Globus pallidus (tissue), 1 donor: Measurements from ENCODE around the gene CSF1R.

Experiments
- DNase-seq: peaks from one replicate; pipeline ENCODE4 v3.0.0-alpha.2; 2015; ENCODE audit warnings: low spot score

The CSF1R gene

GRCh38 chr5:150024346-150024984 is 61.9 kb downstream of the CSF1R start:
- DNase-seq: no peak

DNA sequence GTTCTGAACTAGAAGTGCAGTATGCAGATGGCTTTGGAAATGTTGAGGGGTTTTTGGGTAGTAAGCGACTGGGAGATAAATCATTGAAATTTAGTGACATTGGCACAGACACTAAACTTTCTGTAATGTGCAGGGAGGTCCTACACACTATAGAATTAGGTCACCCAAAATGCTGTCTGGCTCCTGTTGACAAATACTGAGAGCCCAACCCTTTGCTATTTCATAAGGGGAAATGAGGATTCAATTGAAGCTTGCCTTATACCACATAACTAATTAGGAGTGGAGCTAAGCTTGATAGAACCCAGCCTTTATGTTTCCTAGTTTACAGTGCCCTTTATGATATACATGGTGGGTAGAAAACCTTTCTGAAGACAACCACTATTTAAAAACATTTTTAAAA is 63.2 kb downstream of the CSF1R start:
- DNase-seq: no peak

DNA sequence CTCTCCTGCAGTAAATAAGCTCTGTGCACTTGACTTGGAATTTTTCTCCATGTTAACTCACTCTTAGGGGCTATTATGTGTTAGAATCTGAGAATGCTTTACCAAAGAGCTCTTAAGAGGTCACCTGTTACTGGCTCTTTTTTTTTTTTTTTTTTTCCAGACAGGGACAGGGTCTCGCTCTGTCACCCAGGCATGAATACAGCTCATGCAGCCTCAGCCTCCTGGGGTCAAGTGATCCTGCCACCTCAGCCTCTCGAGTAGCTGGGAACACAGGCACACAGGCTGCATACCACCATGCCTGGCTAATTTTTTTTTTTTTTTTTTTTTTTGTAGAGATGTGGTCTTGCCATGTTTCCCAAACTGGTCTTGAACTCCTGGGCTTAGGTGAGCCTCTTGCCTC is 63.7 kb downstream of the CSF1R start:
- no peak for DNase-seq

GRCh38 chr5:150022158-150022531 is 64.2 kb downstream of the CSF1R start:
- no peak for DNase-seq

DNA sequence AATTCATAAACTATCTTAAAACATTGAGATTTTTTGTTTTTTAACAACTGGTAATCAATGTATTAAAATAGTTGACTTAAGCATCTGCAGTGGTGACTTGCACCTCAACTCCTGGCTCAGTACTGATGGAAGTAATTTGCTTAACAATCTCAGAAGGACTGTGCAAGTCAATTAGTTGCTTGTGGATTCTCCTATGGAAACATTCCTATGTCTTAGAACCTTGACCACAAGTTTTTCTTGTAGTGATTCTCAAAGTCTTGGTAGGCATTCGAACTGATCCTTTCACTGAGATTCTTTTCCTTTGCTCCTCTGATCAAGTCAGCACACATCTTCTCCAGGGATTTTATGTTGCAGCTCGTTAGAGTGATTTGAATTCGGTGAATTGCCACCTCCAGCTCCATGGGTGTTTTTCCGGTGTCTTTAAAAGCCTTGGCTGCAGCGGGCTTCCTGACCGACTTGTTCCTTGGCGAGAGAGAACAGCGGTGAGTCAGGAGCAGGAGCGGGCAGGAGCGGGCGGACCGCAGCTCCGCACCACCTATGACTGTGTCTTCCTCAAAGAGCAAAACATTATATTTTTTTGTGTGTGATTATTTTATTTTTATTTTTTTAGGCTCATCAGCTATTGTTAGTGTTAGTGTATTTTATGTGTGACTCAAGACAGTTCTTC is 64.7 kb downstream of the CSF1R start:
- no peak for DNase-seq

- DNase-seq: no peak
Measured at GRCh38 chr5:150020249-150020648, 66.1 kb downstream of the CSF1R start.

DNA sequence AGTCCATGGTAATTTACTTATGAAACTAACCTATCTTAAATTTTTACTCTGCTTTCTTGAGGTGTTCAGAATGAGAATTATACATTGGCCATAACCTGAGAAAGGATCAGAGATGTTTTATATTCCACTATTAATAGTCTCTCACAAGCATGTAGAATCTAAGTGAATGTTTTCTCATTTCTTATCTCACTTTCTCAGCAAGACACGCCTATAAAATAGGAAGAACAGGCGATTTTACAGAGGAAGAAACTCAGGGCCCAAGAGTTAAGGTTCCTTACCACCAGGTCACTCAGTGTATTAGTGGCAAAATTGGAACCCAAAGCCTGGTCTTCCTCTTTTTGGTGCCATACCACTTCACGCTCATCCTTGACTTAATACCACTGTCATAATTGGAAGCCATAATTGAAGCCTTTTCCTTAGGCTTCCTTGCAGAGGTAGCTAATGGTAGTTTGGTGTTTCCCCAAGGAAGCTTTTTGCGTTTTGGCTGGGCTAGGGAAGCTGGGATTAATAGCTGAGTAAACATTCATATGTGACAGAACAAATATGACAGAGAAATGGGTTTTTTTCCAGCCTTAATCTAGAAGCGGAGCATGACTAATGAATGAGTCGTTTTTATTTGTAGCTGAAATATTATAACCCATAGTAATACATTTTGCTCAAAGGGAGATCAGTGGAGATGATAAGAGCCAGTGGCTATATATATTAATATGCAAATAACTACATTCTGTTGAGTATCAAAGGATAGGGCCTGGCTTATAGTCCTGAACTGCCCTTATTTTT is 68.9 kb downstream of the CSF1R start:
- no peak for DNase-seq

DNA sequence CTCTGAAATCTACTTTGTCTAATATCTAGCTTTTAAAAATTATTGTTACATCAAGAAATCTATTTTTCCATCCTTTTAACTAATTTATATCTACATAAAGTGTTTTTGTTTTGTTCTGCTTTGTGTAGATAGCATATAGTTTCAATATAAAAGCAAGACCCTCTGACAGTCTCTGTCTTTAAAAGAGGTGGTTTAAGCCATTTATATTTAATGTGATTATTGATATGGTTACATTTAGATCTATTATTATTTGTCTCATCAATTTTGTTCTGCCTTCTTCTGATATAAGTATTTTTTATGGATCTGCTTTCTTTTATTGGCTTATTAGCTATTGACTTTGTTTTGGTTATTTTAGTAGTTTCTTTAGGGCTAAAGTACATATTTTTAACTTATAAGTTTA is 69.8 kb downstream of the CSF1R start:
- no peak for DNase-seq

DNA sequence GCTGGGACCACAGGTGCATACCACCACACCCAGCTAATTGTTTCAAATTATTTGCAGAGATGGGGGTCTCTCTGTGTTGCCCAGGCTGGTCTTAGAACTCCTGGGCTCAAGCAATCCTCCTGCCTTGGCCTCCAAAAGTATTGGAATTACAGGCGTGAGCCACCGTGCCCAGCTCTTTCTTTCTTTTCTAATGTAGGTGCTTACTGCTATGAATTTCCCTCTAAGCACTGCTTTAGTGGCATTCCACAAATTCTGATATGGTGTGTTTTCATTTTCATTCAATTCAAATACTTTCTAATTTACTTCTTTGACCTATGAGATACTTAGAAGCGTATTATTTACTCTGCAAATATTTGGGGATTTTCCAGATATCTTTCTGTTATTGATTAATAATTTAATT is 70.9 kb downstream of the CSF1R start:
- DNase-seq: no peak

DNA sequence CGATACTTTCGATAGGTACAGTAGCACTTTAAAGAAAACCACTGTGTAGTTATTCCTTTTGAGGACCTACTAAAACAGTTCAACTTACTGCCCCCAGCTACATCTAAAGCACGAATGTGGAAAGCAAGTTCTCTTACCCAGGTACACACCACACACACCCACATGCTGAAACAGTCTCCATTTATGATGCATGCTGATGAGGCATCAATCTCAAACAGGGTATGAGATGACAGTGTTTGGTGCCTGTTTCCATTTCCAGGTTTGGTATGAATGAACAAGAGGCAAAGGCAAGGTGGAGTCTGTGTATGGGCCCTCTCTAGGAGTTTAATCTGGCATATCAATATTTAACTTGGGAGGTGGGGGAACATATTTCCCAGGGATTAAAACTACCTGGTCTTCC is 71.9 kb downstream of the CSF1R start:
- no peak for DNase-seq

- DNase-seq: no peak
Measured at GRCh38 chr5:150013931-150014330, 72.4 kb downstream of the CSF1R start.

DNA sequence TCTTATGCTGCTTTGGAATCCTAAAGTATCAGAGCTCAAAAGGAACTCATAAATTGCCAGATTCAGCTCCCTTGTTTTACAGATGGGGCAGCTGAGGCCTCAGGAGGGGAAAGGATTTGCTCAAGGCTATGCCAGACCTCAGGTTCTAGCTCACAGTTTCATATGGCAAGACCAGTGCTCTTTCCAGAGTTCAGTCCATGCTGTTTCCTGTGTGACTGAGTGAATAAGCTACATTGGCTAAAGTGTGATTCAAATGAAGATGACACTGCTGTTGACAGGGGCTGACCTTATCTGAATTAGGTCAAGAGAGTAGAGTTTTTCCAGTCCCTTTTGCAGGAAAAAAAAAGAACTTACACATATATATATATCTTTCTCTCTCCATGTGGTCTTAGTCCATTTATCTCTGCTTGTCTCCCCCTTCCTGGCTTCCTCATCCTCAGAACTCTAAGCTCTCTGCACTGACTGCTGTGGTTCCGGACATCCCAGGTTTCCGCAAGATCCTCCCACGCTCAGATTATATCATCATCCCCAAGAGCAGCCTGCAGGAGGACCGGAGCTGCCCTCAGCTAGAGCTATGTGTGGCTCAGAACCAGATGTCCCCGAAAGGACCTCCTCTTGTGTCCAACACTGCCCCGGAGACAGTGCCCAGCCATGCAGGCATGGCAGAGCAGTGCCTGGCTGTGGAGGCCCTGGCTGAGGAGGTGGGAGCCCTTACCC is 76.5 kb downstream of the CSF1R start:
- no peak for DNase-seq

DNA sequence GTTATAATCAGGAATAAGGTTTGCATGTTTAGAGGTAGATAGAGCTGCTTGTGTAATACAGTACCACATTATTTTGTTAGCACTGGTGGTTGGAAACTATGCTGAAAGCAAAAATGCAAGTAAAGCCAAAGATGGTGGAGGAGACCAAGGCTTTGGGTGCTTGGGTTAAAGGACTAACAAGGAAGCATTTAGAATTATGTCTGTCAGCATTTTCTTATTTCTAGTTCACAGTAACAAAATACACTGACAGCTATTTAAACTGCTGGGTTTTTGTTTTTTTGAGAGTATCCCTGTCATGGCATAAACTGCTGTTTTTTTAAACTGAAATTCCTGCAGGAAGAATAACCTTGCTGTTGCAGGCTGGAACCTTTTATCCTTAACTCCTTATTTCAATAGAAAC is 79.3 kb downstream of the CSF1R start:
- DNase-seq: no peak

GRCh38 chr5:150006318-150006717 is 80.0 kb downstream of the CSF1R start:
- no peak for DNase-seq
